Testis (tissue), 2 donors: ENCODE results near the gene PLA2G4A.

ENCODE experiments used
- CTCF ChIP-seq, 3 experiments: fragments of 450-650 bp in 2 of 3; fragments of 200-600 bp in 1 of 3; sonication (generic) in 1 of 3; IDR thresholded peaks; one replicate each; pipeline ENCODE4 v1.5.1; 2016 to 2019; ENCODE audit warnings: antibody characterized with exemption in 3 of 3, mild to moderate bottlenecking in 2 of 3, moderate library complexity in 1 of 3
- POLR2A ChIP-seq: fragments of 450-650 bp; IDR thresholded peaks from one replicate; pipeline ENCODE4 v1.6.1; 2017; ENCODE audit warnings: antibody characterized with exemption, mild to moderate bottlenecking, moderate library complexity

GRCh38 chr1:186950547-186950946, 121.8 kb downstream of the PLA2G4A start:
- TF ChIP-seq CTCF (IDR thresholded peaks at IDR 0.05) (no peak), POLR2A (no peak)
